ENCODE results near the gene ELFN1. TPM values are rescaled to one million over a fixed set of nuclear protein-coding genes. Genes with fewer than 3 reads are reported as not detected.

The ELFN1 gene
- total RNA-seq, 4 donors from 2014 or later = 0.42 to 3.7 (median 1.3) TPM

DNA sequence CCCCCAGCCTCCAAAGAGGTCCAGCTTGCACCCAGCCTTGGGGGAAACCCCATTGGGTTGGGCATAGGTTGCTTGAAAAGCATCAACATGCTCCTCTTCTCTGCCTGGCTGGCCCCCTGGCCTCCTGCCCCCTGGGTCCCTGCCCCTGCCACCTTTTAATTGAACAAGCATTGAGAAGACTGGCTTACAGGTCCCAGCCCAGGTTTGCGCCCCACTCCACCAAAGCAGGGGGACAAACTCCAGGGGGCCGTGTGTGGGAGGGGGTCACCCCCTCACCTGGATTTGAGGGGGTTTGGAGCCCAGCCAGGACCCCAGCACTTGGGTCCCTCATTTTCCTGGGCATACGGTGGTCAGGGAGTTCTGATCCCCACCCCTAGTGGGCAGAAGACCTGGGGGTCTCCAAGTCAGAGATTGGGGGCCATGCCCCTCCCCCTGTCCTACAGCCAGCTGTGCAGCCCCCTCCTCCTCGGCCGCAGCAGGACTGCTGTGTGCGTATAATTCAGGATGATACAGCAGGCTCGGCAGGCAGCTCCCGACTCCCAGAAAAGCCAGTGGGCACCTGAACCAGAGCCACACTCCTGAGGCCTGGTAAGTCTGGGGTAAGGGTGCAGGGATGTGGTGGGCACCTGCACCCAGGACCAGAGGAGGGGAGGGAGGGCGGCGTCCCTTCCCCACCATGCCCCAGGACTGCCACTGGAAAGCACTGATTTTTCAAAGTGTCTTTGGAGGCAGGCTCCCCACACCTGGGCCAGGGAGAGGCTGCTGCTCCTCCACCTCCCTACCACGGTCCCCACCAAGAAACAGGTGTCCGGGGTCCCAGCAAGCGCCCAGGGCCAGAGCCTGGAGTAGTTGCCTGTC is 1.7 kb downstream of the ELFN1 start:
- 8 to 67% methylated on average over 1 to 2 of the region's 13 CpGs for WGBS, 2 donors (ENCODE audit: low coverage in 1 of 2)
- no peak overlapping the region for H3K27ac ChIP-seq
- ATAC-seq = no peak
- peaks cover 100% of the 10 kb centered on the region for H3K27me3 ChIP-seq
- TF ChIP-seq EP300 (IDR thresholded peaks at IDR 0.05) (no peak), POLR2AphosphoS5 (IDR thresholded peaks at IDR 0.05) (no peak), POLR2A (IDR thresholded peaks at IDR 0.05) (no peak)
- TF ChIP-seq, protein P1, sequence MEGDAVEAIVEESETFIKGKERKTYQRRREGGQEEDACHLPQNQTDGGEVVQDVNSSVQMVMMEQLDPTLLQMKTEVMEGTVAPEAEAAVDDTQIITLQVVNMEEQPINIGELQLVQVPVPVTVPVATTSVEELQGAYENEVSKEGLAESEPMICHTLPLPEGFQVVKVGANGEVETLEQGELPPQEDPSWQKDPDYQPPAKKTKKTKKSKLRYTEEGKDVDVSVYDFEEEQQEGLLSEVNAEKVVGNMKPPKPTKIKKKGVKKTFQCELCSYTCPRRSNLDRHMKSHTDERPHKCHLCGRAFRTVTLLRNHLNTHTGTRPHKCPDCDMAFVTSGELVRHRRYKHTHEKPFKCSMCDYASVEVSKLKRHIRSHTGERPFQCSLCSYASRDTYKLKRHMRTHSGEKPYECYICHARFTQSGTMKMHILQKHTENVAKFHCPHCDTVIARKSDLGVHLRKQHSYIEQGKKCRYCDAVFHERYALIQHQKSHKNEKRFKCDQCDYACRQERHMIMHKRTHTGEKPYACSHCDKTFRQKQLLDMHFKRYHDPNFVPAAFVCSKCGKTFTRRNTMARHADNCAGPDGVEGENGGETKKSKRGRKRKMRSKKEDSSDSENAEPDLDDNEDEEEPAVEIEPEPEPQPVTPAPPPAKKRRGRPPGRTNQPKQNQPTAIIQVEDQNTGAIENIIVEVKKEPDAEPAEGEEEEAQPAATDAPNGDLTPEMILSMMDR (IDR thresholded peaks at IDR 0.05) = no peak
- peaks cover 0 to 38% (median 25%) of the 10 kb centered on the region in 3 donors for H3K4me1 ChIP-seq
- no peak overlapping the region for H3K4me3 ChIP-seq
- no peaks in the 10 kb centered on the region for H3K36me3 ChIP-seq
- no peaks in the 10 kb centered on the region for H3K9me3 ChIP-seq

DNA sequence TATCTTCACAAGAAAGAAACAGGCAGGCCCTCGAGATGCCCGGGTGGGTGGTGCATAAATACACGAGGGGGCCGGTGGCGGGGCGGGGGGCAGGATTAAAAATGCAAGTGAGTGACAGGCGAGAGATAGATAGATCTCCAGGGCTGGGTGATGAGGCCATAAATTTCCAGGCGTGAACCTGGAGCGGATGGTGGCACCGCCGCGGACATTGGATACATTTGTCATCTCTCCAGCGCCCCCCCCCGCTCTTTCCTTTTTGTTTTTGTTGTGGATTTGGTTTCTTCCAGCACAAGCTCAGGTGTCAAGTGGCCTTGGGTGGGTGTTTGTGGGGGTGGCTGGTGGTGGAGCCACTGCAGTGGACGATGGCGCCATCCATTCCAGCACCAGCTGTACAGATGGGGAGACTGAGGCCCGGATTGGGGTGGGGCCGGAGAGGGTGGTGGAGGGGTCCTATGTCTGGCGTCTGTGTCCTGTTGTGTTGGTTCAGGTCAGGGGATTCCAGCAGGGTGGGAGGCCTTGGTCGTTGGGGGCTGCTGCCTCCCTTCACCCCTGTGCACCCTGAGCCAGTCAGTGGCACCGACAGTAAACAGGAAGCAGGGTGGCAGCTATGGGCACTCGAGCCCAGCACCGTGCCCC is 2.9 kb downstream of the ELFN1 start:
- H3K36me3 ChIP-seq = no peaks in the 10 kb centered on the region
- no peak for TF ChIP-seq POLR2AphosphoS5 (IDR thresholded peaks at IDR 0.05)
- TF ChIP-seq, protein P1 (IDR thresholded peaks at IDR 0.05) = no peak
- no peak for TF ChIP-seq EP300 (IDR thresholded peaks at IDR 0.05)
- TF ChIP-seq POLR2A (IDR thresholded peaks at IDR 0.05) = no peak
- H3K27ac ChIP-seq = no peak overlapping the region
- 67 to 80% methylated on average over 2 to 14 of the region's 23 CpGs for WGBS, 2 donors (ENCODE audit: low coverage in 1 of 2)
- no peak for ATAC-seq
- no peaks in the 10 kb centered on the region for H3K9me3 ChIP-seq
- H3K27me3 ChIP-seq = peaks cover 99% of the 10 kb centered on the region
- H3K4me3 ChIP-seq = no peak overlapping the region
- H3K4me1 ChIP-seq = peaks cover 0 to 27% (median 13%) of the 10 kb centered on the region in 3 donors

DNA sequence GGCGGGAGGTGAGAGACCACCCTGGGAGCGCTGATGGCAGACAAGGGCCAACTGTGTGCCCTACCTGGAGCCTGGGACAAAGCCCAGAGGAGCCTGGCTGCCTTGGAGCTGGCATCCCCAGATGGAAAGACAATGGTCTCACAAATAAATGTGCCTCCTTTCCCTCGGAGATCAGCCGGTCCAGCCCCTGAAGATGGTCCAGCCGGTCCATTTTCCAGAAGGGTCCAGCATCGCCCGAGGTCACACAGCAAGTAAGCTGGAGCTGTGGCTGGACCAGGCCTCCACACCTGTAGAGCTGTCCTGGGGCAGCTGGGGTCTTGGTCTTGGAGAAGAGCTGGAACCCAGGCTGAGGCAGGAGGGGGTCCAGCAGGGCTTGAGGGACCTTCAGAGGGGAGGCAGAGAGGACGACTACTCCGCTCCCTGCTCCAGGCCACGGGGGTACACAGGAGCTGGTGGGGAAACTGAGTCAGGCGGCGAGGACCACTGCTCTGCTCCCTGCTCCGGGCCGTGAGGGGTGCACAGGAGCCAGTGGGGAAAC is 3.6 kb downstream of the ELFN1 start:
- peaks cover 99% of the 10 kb centered on the region for H3K27me3 ChIP-seq
- no peak overlapping the region for H3K27ac ChIP-seq
- no peak for TF ChIP-seq EP300 (IDR thresholded peaks at IDR 0.05)
- TF ChIP-seq, protein P1 (IDR thresholded peaks at IDR 0.05) = no peak
- no peak for TF ChIP-seq POLR2AphosphoS5 (IDR thresholded peaks at IDR 0.05)
- TF ChIP-seq POLR2A (IDR thresholded peaks at IDR 0.05) = no peak
- H3K4me1 ChIP-seq = peaks cover 0 to 23% (median 12%) of the 10 kb centered on the region in 3 donors
- 90% methylated on average over 12 of the region's 14 CpGs; no CpG with 5 or more reads in 1 of the 2 donors for WGBS, 2 donors (ENCODE audit: low coverage in 1 of 2)
- no peaks in the 10 kb centered on the region for H3K36me3 ChIP-seq
- no peaks in the 10 kb centered on the region for H3K9me3 ChIP-seq
- no peak overlapping the region for H3K4me3 ChIP-seq
- ATAC-seq = no peak

DNA sequence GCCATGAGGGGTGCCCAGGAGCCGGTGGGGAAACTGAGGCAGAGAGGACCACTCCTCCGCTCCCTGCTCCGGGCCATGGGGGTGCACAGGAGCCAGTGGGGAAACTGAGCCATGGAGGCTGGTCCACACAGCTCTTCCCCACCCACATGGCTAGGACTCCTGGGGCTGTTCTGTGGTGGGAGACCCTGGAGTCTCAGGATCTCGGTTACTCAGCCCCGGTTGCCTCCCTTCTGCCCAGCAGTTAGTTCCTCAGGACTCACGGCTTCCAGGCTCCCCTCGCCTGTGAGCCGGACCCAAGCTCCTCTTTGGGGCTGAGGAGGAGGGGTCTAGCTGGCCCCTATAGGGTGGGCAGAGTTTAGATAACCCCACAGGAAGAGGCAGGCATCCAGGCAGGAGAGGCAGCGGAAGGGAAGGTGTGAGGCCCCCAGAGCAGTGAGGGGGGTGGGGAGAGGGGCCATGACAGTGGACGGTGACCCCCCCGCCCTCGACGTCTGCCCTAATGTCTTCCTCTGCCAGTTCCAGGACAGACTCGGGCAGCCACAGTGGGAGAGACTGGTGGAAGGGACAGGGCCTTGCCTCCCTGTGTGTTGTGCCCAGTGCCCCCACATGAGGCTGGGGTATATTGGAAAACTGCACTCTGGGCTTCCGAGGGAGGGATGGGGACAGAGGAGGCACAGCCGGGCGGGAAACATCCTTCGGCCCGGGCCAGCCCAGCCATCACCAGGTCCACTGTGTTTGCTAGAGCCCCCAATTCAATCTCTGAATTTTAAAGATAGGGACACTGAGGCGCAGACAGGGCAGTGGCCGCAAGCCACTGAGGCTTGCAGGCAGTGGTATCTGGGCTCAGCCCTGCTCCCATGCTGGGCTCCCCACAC is 4.3 kb downstream of the ELFN1 start:
- no peak overlapping the region for H3K4me3 ChIP-seq
- WGBS, 2 donors (ENCODE audit: low coverage in 1 of 2) = 40% methylated on average over 1 of the region's 21 CpGs; no CpG with 5 or more reads in 1 of the 2 donors
- no peaks in the 10 kb centered on the region for H3K9me3 ChIP-seq
- H3K36me3 ChIP-seq = no peaks in the 10 kb centered on the region
- peaks cover 99% of the 10 kb centered on the region for H3K27me3 ChIP-seq
- H3K27ac ChIP-seq = no peak overlapping the region
- TF ChIP-seq POLR2AphosphoS5 (IDR thresholded peaks at IDR 0.05) (no peak), EP300 (IDR thresholded peaks at IDR 0.05) (no peak), POLR2A (IDR thresholded peaks at IDR 0.05) (no peak)
- TF ChIP-seq, protein P1 (IDR thresholded peaks at IDR 0.05) = no peak
- peaks cover 0 to 18% (median 12%) of the 10 kb centered on the region in 3 donors for H3K4me1 ChIP-seq
- ATAC-seq = no peak

All from gastroesophageal sphincter (tissue), 4 donors.